Endothelial cell of umbilical vein (primary cell): ENCODE data around the gene SLC66A2. TPM values are rescaled to one million over a fixed set of nuclear protein-coding genes. Genes with fewer than 3 reads are reported as not detected.

Source experiments
- BruUV-seq: library from RNA; stranded (reverse); fragments of 400-500 nt; replicated peaks from 2 replicates; lab custom pipeline; 2021; lab: Mats Ljungman, UMichigan
- CTCF ChIA-PET: fragments of 300-600, 350-600 bp; sonication (Branson Sonifier 250); formaldehyde crosslinking; loops from one replicate; lab custom pipeline; 2021; ENCODE audit warnings: antibody characterized with exemption, inconsistent platforms; lab: Charles Lee
- POLR2A ChIA-PET: fragments of 300-600, 350-600 bp; sonication (Branson Sonifier 250); formaldehyde crosslinking; loops from one replicate; lab custom pipeline; 2021; ENCODE audit warnings: antibody characterized with exemption, inconsistent platforms; lab: Charles Lee
- DNase-seq: peaks from one replicate; pipeline ENCODE4 v3.0.0-alpha.2; 2011; ENCODE audit warnings: low read depth, low spot score
- FAIRE-seq: peaks from 2 replicates; lab custom pipeline; 2011; peaks lifted over from hg19 to GRCh38; lab: Jason Lieb, UNC
- H2AFZ ChIP-seq: 2 replicates; pipeline ENCODE4 v1.6.0; 2012; ENCODE audit warnings: low read depth, low read length, control low read depth, inconsistent platforms
- H3K27ac ChIP-seq: 2 replicates; pipeline ENCODE4 v1.5.1; 2011; ENCODE audit warnings: low read depth, mild to moderate bottlenecking, control low read depth, low read length, moderate library complexity; ENCODE audit not compliant: insufficient read depth
- H3K27me3 ChIP-seq, 2 experiments: 2 replicates each; pipeline versions ENCODE4 v1.6.0 to v1.6.1; 2011; ENCODE audit warnings: low read length in 2 of 2, mixed read lengths in 1 of 2; ENCODE audit not compliant: control insufficient read depth in 2 of 2, insufficient read depth in 2 of 2
- H3K36me3 ChIP-seq, 2 experiments: 2 replicates in 1 of 2; 3 replicates in 1 of 2; pipeline ENCODE4 v1.5.1; 2011; ENCODE audit warnings: low read length in 2 of 2, mild to moderate bottlenecking in 1 of 2, moderate library complexity in 1 of 2; ENCODE audit not compliant: control insufficient read depth in 2 of 2, insufficient read depth in 2 of 2; ENCODE audit errors: extremely low read depth in 1 of 2
- H3K4me1 ChIP-seq: 3 replicates; pipeline ENCODE4 v1.5.1; 2011; ENCODE audit warnings: mild to moderate bottlenecking, low read length; ENCODE audit not compliant: control insufficient read depth, insufficient read depth; ENCODE audit errors: extremely low read depth
- H3K4me2 ChIP-seq: 2 replicates; pipeline ENCODE4 v1.6.1; 2011; ENCODE audit warnings: low read length, control low read depth, mixed read lengths; ENCODE audit not compliant: insufficient read depth
- H3K4me3 ChIP-seq, 3 experiments: fragments of 200-600 bp in 1 of 3; sonication (generic), shearing (Covaris generic) in 1 of 3; replicated peaks in 1 of 3; 2 replicates each; pipeline ENCODE4 v1.5.1; 2011 to 2016; ENCODE audit warnings: control low read depth in 3 of 3, low read length in 3 of 3, mild to moderate bottlenecking in 2 of 3, inconsistent platforms in 1 of 3, low read depth in 1 of 3, moderate library complexity in 1 of 3; ENCODE audit not compliant: insufficient read depth in 1 of 3
- H3K79me2 ChIP-seq: 2 replicates; pipeline ENCODE4 v1.6.0; 2012; ENCODE audit warnings: low read length, inconsistent platforms; ENCODE audit not compliant: control insufficient read depth, insufficient read depth
- H3K9ac ChIP-seq: replicated peaks from 2 replicates; pipeline ENCODE3; 2011; ENCODE audit warnings: low read length, control low read depth; ENCODE audit not compliant: insufficient read depth; ENCODE audit errors: extremely low read depth
- H3K9me1 ChIP-seq: replicated peaks from 3 replicates; pipeline ENCODE4 v1.6.0; 2011; ENCODE audit warnings: mild to moderate bottlenecking, low read length; ENCODE audit not compliant: control insufficient read depth, insufficient read depth; ENCODE audit errors: extremely low read depth
- H3K9me3 ChIP-seq: replicated peaks from 2 replicates; pipeline ENCODE4 v1.5.1; 2012; ENCODE audit warnings: low read length, inconsistent platforms; ENCODE audit not compliant: control insufficient read depth, insufficient read depth
- H4K20me1 ChIP-seq: replicated peaks from 2 replicates; pipeline ENCODE3; 2011; ENCODE audit warnings: mild to moderate bottlenecking, low read length; ENCODE audit not compliant: control insufficient read depth, insufficient read depth; ENCODE audit errors: extremely low read depth
- CTCF ChIP-seq, 2 donors: IDR thresholded peaks; 1 replicate in 1 of 2; 2 replicates in 1 of 2; pipeline ENCODE4 v1.5.1; 2011; ENCODE audit warnings: low read length in 2 of 2, mild to moderate bottlenecking in 2 of 2, moderate library complexity in 2 of 2, control low read depth in 1 of 2, inconsistent platforms in 1 of 2, low read depth in 1 of 2; ENCODE audit not compliant: insufficient read depth in 1 of 2; ENCODE audit errors: extremely low read depth in 1 of 2
- EZH2 ChIP-seq: IDR thresholded peaks from 2 replicates; pipeline ENCODE4 v1.6.1; 2012; ENCODE audit warnings: borderline replicate concordance, low read depth, mild to moderate bottlenecking, moderate library complexity, low read length, inconsistent platforms; ENCODE audit not compliant: severe bottlenecking
- FOS ChIP-seq: IDR thresholded peaks from 2 replicates; pipeline ENCODE4 v1.6.1; 2011; ENCODE audit warnings: mild to moderate bottlenecking, low read length, moderate library complexity, borderline replicate concordance; ENCODE audit not compliant: insufficient read depth
- GATA2 ChIP-seq: IDR thresholded peaks from 2 replicates; pipeline ENCODE4 v1.7.0; 2011; ENCODE audit warnings: low read depth, mild to moderate bottlenecking, moderate library complexity, mixed read lengths, low read length; ENCODE audit not compliant: insufficient read length, insufficient read depth
- JUN ChIP-seq: IDR thresholded peaks from 2 replicates; pipeline ENCODE4 v1.6.1; 2011; ENCODE audit warnings: borderline replicate concordance, low read depth; ENCODE audit not compliant: insufficient read length, insufficient read depth
- MYC ChIP-seq: IDR thresholded peaks from one replicate; pipeline ENCODE4 v1.6.1; 2011; ENCODE audit warnings: mild to moderate bottlenecking, low read depth, low read length
- POLR2A ChIP-seq: IDR thresholded peaks from 2 replicates; pipeline ENCODE4 v1.6.1; 2012; ENCODE audit warnings: low read depth, mild to moderate bottlenecking, control low read depth, low read length
- POLR2AphosphoS5 ChIP-seq: IDR thresholded peaks from 2 replicates; pipeline ENCODE4 v1.6.1; 2012; ENCODE audit warnings: low read depth, mild to moderate bottlenecking, control low read depth, low read length, moderate library complexity; ENCODE audit not compliant: insufficient read depth
- dilution Hi-C: fragments of 300-500 bp; cut with MboI; formaldehyde crosslinking; loops from one replicate; pipeline ENCODE4 v1.15.0; 2019; ENCODE audit warnings: low sequenced_read_pairs; ENCODE audit not compliant: extremely low pct_ligation_motif_present
- intact Hi-C: fragments of 100-400 bp; cut with micrococcal nuclease; formaldehyde crosslinking; loops from one replicate; pipeline ENCODE4 v1.10.0; 2022
- polyA plus RNA-seq, 4 experiments: library from polyadenylated mRNA; depleted of rRNA in 3 of 4; stranded (reverse) in 3 of 4; unstranded in 1 of 4; fragments of >200 nt; gene quantifications; 2 replicates each; pipeline versions ENCODE4 v1.2.1 to v1.2.3, GENCODE V29; 2011 to 2012; ENCODE audit warnings: missing spikeins in 1 of 4
- total RNA-seq: library from RNA; stranded (reverse); gene quantifications from 2 replicates; pipeline ENCODE4 v1.2.3, GENCODE V29; 2021
- TF ChIP-seq, protein P1 (sequence below): IDR thresholded peaks from 2 replicates; pipeline ENCODE4 v1.6.1; 2011; ENCODE audit not compliant: insufficient read depth, insufficient read length

SLC66A2 gene
- total and polyA plus RNA-seq, 2 donors (not counting 3 experiments of a cell fraction or from before 2014, with no cell fraction given): 32.5 to 37.1 TPM

DNA sequence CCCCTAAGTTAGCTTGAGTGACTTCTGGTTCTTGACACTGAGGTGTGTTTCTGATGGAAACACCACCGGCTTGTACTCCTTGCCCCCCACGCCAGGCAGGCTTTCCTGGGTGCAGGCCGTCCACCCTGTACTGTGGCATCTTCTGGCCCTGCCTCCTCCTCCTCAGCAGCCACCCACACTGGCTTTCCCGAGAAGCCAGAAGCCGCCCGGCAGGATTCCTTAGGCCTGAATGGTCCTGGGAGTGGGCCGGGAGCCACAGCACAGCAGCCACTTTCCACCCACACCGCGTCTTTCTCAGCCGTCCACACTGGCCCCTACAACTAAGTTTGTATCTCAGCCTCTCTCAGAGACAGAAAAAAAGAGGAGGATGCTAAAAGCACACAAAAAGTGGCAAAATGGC, 10.9 kb upstream of the SLC66A2 start:
- no TSS peak for BruUV-seq
- H2AFZ ChIP-seq: no peak overlapping the region
- no peak overlapping the region for H3K9ac ChIP-seq
- peaks cover 12% of the 10 kb centered on the region for H3K4me1 ChIP-seq
- H3K79me2 ChIP-seq: no peaks in the 10 kb centered on the region
- H4K20me1 ChIP-seq: no peaks in the 10 kb centered on the region
- FAIRE-seq (no peak), DNase-seq (no peak)
- no peak overlapping the region for H3K27ac ChIP-seq
- peaks cover 8 to 14% of the 10 kb centered on the region in 2 experiments for H3K27me3 ChIP-seq
- no peak overlapping the region for H3K4me3 ChIP-seq
- H3K9me3 ChIP-seq: no peaks in the 10 kb centered on the region
- intact Hi-C loops: no loop called here
- ChIA-PET CTCF (interaction anchor here (1.4 to 1.9 kb wide), 2 partner anchors 11 to 23 kb away, joined by 3 to 6 read pairs; partner anchors contain the start of gene SLC66A2), POLR2A (interaction anchor here (0.9 kb wide), 1 partner anchor 10 kb away, joined by 4 read pairs; no protein-coding TSS in a partner anchor)
- H3K36me3 ChIP-seq: no peaks in the 10 kb centered on the region
- TF ChIP-seq POLR2A (no peak), CTCF (IDR thresholded peaks at IDR 0.05; ENCODE audit: extremely low read depth in 1 of 2, insufficient read depth in 1 of 2, low read depth in 1 of 2, low read length in 2 of 2) (no peak), GATA2 (no peak), POLR2AphosphoS5 (no peak), FOS (no peak), MYC (no peak), JUN (no peak), EZH2 (no peak)
- TF ChIP-seq, protein P1, sequence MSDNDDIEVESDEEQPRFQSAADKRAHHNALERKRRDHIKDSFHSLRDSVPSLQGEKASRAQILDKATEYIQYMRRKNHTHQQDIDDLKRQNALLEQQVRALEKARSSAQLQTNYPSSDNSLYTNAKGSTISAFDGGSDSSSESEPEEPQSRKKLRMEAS: no peak
- no peaks in the 10 kb centered on the region for H3K9me1 ChIP-seq
- no peak overlapping the region for H3K4me2 ChIP-seq
- dilution Hi-C loops: no loop called here
